T-helper 9 cell (primary cell): ENCODE measurements around the gene FOXL3.

Experiments used
- DNase-seq: peaks from one replicate; pipeline ENCODE4 v3.0.0-alpha.2; 2020

Gene FOXL3

DNA sequence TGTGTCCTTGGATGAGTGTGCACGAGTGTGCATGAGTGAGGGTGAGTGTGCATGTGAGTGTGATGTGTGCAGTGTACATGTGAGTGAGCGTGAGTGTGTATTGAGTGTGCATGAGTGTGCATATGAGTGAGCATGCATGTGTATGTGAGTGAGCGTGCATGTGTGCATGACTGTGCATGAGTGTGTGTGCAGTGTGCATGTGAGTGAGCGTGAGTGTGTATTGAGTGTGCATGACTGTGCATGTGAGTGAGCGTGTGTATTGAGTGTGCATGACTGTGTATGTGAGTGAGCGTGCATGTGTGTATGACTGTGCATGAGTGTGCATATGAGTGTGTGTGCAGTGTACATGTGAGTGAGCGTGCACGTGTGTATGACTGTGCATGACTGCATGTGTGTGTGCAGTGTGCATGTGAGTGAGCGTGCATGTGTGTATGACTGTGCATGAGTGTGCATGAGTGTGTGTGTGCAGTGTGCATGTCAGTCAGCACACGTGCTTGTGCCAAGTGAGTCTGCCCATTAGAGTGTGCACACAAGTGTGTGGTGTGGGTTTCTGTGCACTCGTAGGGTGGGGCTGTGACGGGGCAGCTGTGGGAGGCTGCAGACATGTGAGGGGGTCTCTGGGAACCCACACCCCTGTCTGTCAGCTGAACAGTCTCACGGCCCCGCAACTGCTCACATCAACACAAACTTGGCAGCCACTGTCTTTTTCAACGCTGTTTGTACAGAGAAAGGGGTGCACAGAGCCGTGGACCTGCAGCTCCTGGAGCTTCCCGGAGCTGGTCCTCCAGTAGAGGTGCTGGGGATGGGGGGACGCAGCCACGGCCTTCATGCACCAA, 14.8 kb downstream of the FOXL3 start:
- DNase-seq = no peak

DNA sequence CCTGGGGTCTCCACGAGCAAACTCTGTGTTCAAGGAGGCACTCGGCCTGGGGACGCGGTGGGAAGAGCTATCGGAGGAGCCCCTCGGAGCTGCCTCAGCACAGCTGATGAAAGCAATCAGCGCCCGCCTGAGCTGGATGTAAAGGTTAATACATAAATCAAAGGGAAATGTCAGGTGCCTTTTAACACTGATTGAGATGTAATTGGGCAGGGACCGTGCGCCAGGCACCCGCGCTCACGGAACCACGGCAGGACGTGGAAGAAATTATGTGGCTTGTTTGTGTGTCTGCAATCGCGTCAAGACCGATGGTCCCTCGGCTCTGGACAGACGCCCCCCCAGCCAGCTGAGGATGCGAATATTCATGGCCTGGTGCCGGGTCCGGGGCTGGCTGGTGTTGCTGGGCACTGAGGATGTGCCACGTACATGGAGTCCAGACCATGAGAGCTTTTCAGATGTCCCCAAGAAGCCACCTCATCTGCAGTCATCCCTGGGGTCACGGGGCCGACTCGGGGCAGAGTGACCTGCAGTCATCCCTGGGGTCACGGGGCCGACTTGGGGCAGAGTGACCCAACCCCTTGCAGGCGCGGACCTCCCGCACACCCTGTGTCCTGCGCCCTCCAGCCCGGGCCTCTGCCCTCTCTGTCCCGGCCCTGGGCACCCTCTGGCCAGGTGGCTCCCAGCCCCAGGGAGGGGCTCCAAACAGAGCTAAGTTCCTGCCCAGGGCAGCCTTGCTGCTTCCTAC, 15.6 kb downstream of the FOXL3 start:
- DNase-seq = no peak

DNA sequence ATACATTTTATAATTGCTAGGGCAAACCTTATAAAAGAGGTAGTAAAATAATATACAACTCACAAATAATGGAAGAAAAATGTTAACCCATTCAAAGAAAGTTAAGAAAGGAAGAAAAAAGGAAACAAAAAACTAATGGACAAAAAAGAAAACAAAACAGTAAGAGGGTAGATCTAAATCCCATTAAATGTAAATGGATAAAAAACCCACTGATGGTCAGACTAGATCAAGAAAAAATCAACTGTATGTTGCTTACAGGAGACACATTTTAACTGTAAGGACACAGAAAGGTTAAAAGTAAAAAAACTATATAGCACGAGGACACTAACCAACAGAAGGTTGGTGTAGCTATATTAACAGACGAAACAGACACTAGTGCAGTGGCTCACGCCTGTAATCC, 18.0 kb downstream of the FOXL3 start:
- no peak for DNase-seq

DNA sequence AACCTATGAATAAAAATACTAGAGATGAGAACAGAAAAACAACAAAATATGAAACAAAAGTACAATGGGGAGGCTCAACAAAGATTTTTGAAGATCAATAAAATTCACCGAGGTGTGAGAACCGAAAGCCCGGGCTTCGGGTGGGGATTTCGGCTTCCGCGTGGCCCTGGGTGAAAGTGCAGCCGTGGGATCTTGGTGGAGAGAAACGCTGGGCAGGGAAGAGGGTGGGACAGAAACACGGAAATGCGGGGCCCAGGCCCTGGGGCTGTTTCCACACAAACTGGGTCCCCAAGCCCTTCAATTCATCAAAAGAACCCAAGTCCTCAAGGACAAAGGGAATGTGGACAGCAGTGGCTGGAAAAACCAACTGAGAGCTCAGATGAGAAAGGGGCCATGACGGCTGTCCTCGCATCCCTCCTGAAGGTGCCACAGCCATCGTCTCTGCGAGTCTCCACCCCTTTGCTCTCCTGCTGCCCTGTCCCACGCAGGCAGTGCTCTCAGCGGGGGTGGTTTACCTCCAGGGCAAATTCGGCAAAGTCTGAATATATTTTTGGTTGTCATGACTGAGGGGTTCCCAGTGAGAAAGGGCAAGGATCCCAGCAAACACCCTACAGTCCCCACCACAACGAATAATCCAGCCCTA, 19.7 kb downstream of the FOXL3 start:
- DNase-seq = no peak

DNA sequence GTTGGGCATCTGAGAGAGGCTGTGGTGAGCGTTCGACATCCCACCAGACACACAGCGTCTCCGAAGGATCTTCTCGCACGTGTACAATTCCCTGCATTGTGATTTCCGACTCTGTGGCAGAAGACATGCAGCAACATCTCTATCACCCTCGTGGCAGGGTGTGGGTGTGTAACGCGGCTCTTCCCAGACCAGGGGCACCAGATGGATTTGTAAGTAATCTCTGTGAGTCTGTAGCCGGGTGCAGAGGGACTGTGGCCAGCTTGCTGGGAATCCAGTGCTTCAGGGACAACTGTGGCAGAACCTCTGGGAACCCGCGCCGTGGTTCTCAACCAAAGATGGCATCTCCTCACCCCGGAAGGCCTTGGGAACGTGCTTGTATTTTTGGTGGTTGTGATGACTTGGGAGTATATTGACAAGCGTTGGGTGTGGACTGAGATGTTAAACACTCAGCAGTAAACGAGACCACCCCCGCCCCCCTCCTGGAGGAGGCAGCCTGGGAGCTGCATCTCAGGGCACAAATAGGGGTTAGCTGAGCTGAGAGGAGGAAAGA, 21.2 kb downstream of the FOXL3 start:
- DNase-seq = no peak

DNA sequence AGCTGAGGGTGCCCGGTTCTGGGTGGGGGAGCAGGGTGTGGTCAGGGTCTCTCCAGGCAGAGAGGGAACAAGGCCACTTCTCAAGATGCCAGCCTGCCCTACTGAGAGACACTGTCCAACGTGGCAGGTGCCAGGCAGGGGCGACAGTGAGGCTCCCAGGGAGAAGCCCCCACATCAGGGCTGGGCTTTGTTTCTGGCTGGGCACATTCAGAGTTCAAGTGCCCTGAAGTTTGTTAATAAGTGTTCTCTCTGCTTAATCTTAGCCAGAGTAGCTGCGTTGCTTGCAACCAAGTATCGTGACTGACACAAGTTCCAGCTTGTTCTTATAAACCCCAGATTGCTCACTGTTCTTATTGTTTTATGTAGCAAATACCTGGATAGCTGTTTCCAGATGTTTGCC, 21.8 kb downstream of the FOXL3 start:
- no peak for DNase-seq

DNA sequence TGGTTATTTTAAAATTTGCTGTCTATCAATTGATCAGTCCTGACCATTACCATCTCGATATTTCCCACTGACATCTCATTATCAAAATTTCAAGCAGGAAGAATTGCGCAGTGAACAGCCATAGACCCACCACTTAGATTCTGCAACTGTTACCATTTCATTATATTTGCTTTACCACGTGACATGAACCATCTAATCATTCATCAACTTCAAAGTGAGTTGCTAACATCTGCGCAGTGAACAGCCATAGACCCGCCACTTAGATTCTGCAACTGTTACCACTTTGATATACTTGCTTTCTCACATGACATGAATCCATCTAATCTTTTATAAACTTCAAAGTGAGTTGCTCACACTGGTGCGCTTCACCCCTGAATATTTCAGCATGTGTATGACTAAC, 22.5 kb downstream of the FOXL3 start:
- no peak for DNase-seq

DNA sequence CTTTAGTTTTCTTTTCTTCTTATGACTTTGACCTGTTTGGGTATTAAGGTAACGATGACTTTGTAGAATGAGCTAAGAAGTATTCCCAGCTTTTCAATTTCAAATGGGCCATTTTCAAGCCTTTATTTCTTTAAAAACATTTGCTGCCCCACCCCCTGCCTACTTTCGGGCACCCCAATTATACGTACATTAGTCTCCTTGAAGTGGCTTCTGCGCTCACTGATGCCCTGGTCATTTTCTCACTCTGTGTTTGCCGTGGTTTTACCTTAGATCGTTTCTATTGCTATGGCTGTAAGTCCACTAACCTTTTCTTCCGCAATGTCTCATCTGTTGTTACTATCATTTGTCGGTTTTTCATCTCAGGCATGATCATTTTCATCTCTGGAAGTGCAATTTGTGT, 24.9 kb downstream of the FOXL3 start:
- no peak for DNase-seq

DNA sequence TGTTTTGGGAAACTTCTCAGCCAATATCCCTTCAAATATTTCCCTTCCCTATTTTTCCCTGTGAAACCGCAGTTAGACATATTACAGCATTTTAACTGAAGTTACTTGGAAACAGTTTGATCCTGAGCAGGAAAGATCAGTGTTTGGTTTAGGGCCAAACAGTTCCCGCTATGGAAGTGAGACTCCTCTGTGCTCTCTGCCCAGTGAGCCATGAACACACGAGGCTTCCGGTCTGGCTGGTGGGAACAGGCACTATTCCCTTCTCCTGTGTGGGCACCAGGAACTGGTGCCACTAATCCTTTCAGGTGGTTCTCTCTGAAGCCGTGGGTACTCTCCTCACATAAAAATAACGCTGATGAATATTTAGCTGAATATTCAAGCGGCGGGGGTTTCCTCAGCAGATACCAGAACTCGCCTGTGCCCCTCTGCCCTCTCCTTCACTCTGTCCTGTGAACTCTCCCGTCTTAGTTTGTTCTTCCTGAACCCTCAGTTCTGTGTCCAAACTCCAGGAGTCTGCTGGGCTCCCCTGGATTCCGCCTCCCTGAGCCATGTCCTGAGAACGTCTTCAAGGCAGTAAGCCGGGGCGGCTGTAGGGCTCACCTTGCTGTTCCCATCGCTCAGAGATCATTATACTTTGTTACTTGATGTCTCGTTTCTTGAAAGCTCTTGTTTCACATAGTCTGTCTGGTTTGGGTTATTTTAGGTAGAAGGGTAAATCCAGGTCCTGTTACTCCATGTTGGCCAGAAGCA, 25.7 kb downstream of the FOXL3 start:
- DNase-seq = no peak

DNA sequence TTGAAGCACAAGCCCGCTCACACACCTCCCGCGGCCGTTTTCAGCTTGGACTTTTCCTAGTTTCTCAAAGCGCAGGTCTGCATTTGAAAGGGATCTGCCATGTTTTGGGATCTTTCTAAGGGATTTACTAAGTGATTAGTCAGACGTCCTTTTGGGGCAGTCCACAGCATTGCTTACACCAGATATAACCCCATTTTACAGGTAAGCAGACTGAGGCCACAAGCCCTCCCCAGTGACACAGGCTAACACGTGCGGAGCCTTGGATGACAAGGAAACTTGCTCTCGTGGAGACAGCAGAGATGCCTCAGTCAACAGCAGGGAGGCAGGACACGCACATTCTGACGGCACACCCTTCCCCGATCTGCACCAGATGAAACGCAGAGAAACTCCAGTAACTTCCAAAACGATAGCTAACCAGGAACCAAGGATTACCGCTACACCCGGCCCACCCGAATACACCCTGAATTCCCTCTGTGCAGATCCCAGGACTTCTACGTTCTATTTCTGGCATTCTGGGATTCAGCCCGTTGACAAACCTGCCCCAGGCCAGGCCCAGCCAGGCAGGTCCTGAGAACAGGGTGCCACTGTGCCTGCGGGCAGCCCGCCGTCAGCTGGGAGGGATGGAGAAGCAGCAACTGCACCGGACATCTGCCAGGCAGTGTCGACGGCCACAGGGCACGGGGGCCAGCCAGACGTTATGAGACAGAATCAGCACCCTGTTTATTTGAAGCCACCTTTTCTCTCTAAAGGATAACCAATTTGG, 27.9 kb downstream of the FOXL3 start:
- no peak for DNase-seq

DNA sequence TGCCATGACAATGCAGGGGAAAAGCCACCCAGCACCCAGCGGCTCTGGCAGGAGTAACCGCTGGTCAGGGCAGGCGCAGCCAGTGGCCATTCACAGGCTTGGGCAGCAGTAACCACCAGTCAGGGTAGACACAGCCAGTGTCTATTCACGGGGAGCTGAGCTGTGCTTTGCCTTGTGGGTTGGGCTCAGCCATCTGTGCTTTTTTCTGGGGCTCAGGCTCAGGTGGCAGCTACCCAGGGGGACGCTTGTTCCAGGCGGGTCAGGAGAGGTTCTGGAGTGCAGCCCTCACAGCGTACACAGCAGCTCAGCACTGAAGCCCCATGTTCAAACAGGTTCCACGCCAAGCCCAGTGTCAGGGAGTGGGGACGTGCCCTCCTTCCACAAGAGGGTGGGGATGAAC, 28.5 kb downstream of the FOXL3 start:
- no peak for DNase-seq

DNA sequence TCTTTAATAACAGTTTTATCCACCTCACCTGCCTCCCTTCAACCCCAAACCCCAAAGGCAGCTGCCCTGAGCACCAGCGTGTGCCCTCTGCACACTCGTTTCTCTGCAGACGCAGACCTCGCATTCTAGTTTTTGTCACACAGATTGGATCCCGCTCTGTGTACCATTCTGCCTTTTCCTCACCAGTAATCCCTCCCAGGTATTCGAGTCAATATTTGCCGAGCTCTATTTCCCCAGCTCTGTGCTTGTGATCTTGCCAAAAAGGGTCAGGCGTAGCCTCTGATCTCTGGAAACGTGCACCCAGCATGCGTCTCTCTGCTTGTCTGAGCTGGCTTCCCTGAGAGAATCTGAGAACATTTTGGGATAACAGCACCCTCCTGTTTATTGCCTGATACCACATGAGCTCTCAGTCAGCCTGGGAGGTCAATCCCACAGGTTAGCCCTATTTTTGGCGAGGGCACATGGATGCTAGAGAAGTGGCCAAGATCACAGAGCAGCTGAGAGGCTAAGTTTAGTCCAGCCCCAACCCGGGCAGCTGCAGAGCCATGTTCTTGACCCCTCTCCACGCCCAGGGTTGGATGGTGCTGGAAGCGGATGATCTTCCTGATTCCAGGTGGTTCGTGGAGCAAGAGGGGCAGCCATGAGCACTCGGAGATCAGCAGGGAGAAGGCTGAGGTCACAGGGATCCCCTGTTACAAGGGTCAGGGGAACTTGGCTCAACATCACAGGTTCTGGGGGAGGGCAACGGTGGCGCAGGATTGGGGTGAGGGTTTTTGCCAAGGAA, 29.1 kb downstream of the FOXL3 start:
- DNase-seq = no peak

DNA sequence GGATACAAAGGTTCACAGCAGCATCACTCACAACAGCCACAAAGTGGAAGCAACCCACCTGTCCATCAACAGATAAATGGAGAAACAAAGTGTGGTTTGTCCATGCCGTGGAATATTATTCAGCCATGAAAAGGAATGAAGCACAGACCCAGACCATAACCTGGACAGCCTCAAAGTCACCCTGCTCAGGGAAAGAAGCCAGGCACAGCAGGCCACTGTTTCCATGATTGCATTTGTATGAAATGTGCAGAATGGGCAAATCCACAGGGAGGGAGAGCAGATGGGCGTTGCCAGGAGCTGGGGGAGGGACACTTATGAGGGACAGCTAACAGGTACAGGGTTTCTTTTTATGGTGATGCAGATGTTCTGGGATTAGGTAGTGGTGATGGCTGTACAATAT, 30.3 kb downstream of the FOXL3 start:
- no peak for DNase-seq

DNA sequence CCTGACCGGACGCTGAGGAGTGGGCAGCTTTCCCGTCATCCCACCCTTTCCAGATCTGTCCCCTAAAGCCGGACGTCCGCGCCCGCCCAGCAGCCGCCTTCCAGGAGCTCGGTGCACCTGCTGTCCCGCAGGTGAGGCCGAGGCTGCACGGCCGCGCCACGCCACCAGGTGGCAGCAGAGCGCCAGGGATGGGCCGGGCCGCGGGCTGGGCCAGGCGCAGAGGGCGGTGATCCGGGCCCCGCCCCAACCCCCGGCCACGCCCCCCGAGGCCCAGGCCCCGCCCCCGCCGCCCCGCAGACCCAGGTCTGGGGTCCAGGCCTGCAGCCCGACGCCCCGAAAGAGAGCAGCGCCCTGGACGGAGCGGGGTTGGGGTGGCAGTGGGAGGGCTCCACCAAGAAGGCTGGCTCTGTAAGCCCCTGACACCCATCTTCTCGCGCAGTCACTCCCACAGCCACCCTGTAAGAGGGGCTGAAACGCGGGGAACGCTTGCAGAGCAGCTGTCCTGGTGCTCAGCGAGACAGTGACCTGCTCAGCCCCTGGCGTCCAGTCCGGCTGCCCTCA, 32.2 kb downstream of the FOXL3 start:
- peak; percentile 89 for DNase-seq

DNA sequence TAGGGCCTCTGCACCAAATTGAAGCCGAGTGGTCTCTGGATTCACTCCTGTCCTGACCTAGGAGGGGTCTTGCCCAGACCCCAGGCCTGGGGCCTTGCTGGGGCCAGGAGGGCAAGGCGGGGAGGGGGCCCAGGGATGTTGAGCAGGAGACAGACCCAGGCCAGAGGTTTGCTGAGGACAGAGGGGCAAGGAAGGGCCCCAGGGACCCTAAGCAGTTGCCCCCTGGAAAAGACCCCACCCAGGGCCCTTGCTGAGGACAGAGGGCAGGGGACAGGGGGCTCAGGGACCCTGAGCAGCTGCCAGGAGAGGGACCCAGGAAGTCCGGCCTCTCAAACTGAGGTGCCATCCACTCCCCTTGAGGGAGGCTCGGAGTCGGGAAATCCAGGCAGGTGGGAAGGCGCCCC, 32.7 kb downstream of the FOXL3 start:
- no peak for DNase-seq

DNA sequence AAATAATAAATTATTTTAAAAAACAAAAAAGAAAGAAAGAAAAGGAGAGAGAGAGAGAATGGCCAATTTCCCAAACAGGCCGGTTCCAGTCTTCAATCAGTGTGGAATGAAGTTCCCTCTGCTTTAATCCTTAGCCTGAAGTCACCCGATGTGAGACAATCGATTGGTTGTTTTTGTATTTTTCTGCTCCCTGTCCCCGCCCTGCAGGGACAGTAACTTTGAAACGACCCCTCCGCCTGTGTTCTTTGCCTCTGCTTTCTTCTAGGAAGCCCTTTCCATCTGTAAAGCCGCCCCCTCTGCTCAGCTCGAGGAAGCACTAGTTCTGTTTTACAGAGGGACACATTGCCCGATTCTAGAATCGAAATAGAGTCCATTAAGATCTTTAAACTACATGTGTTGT, 33.4 kb downstream of the FOXL3 start:
- DNase-seq = no peak

DNA sequence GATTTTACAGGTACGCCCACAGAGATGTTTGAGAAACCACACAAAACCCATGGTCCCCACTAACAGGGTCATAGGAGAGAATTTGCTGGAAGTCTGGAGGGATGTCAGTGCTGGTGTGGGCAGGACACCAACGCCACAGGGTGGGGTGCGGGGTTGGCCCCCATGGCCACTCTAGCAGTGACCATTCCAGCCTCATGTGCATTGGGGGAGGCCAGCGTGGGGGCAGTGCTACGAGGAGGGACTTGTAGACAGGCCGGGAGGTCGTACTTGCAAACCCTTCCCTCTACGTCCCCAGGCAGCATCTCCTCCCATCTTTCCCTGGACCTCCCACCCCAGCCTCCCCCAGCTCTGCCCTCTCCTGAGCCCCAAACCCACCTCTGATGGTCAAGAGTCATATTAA, 34.0 kb downstream of the FOXL3 start:
- DNase-seq = no peak

DNA sequence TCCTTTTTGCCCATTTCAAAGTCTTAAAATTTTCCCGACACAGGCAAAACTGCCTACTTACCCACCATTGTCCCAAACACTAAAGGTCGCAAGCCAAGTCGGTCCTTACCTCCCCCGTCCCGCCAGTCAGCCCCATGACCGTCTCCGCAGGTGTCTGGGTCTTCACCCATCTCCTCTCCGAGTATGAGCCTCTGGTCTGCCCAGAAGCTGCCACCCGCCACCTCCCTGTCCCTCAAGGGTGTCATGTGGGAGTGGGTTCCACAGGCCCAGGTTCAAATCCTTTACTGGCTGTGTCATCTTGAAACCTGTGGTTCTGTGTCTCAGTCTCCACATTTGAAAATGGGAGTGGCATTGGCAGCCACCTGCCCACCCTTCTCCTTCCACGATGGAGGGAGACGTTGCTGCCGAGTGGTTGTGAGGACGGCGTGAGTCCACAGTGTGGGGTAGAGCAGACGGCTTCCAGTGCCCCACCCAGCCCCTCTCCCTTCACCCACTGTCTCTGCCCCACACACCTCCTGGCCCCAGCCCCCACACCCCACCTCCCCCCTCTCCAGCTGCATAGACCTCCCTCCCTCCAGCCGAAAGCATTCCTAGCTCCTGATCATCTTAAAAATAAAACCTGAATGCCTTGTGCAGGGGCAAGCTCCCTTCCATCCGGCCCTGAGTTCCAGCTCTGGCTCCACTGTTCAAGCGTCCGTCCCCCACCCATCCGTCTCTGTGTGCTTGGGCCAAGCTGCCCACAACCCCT, 35.3 kb downstream of the FOXL3 start:
- DNase-seq = no peak

DNA sequence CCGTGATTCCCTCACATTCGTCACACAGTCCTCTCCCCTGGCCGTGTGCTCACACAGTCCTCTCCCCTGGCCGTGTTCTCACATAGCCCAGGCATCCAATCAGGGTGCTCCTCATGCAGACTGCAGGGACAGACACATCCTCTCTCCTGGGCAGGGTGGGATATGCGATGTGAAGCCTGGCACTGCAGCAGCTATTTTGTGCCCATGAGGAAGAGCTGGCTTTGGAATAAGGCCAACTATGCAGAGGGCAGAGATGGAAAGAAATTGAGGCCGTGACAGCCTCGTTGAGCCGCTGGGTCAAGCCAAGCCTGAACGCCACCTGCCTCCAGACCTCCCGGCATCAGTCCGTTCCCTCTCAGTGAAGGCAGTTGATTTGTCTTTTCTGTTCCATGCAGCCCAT, 35.8 kb downstream of the FOXL3 start:
- DNase-seq = no peak

DNA sequence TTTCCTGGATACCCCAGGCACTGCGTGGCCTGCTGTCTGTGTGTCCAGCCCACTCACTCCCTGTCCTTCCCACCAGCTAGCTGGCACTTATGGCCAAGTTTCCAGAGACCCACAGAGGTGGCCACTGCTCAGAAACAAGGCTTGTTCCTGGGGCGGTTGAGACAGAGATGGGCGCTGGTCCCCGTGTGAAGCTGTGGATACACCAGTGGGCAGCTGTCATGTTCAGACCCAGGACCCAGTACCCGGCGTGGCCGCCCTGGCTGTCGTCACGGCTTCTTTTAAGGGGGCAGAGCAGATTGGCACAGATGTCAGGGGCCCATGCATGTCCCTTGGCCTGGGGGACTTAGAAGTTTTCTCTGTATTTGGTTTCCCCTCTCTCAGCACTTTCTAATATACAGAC, 36.3 kb downstream of the FOXL3 start:
- no peak for DNase-seq
